Mesendoderm (in vitro differentiated cells): Measurements from ENCODE around the gene POLR2L.

Experiments used
- DNase-seq: peaks from one replicate; pipeline ENCODE4 v3.0.0; 2013
- H2AK5ac ChIP-seq: 2 replicates; pipeline ENCODE4 v1.6.1; 2013; ENCODE audit warnings: low read length, inconsistent platforms
- H2BK120ac ChIP-seq: 2 replicates; pipeline ENCODE4 v1.6.1; 2013; ENCODE audit warnings: low read depth, mild to moderate bottlenecking, low read length, moderate library complexity, mixed read lengths
- H2BK15ac ChIP-seq: replicated peaks from 2 replicates; pipeline ENCODE4 v1.6.1; 2013; ENCODE audit warnings: low read depth, mild to moderate bottlenecking, moderate library complexity
- H2BK5ac ChIP-seq: 2 replicates; pipeline ENCODE4 v1.6.1; 2013; ENCODE audit warnings: low read length, inconsistent platforms
- H3K18ac ChIP-seq: 2 replicates; pipeline ENCODE4 v1.6.1; 2013; ENCODE audit warnings: mild to moderate bottlenecking, low read length, mixed read lengths
- H3K23ac ChIP-seq: one replicate; pipeline ENCODE4 v1.6.1; 2013; ENCODE audit warnings: low read length
- H3K27ac ChIP-seq: 2 replicates; pipeline ENCODE4 v1.5.1; 2013; ENCODE audit warnings: low read depth, mild to moderate bottlenecking, inconsistent platforms, low read length, moderate library complexity
- H3K27me3 ChIP-seq: 2 replicates; pipeline ENCODE4 v1.6.1; 2013; ENCODE audit warnings: low read length, control low read depth, mild to moderate bottlenecking, inconsistent platforms; ENCODE audit not compliant: insufficient read depth, poor library complexity
- H3K36me3 ChIP-seq: 2 replicates; pipeline ENCODE4 v1.6.1; 2013; ENCODE audit warnings: low read length, inconsistent platforms; ENCODE audit not compliant: control insufficient read depth, insufficient read depth
- H3K4ac ChIP-seq: one replicate; pipeline ENCODE4 v1.6.1; 2013; ENCODE audit warnings: low read depth, mild to moderate bottlenecking, low read length, moderate library complexity
- H3K4me1 ChIP-seq: 2 replicates; pipeline ENCODE4 v1.6.1; 2013; ENCODE audit warnings: low read depth, low read length, inconsistent platforms; ENCODE audit not compliant: control insufficient read depth
- H3K4me2 ChIP-seq: 2 replicates; pipeline ENCODE4 v1.6.1; 2013; ENCODE audit warnings: low read length
- H3K4me3 ChIP-seq: 2 replicates; pipeline ENCODE4 v1.5.1; 2013; ENCODE audit warnings: mild to moderate bottlenecking, low read length
- H3K56ac ChIP-seq: one replicate; pipeline ENCODE4 v1.6.1; 2013; ENCODE audit warnings: low read length
- H3K79me1 ChIP-seq: 2 replicates; pipeline ENCODE4 v1.6.1; 2013; ENCODE audit warnings: low read length, inconsistent platforms
- H3K79me2 ChIP-seq: 2 replicates; pipeline ENCODE4 v1.6.1; 2013; ENCODE audit warnings: mild to moderate bottlenecking, low read length; ENCODE audit not compliant: control insufficient read depth, insufficient read depth
- H3K9ac ChIP-seq: 2 replicates; pipeline ENCODE4 v1.6.1; 2013; ENCODE audit warnings: low read length, inconsistent platforms
- H4K5ac ChIP-seq: one replicate; pipeline ENCODE4 v1.6.1; 2013; ENCODE audit warnings: low read length
- H4K8ac ChIP-seq: one replicate; pipeline ENCODE4 v1.6.1; 2013; ENCODE audit warnings: low read depth, mild to moderate bottlenecking, control low read depth, low read length, moderate library complexity
- WGBS: extraction: QIAGEN DNeasy Blood & Tissue Kit; methylation state at CpG from one replicate; pipeline ENCODE4 v1.1.7; 2013; ENCODE audit warnings: low lambda C conversion rate, missing lambda C conversion rate; ENCODE audit not compliant: insufficient coverage; ENCODE audit errors: extremely low coverage; 5-methylcytosine and 5-hydroxymethylcytosine counted together

The POLR2L gene

GRCh38 chr11:887589-887988 lies 45.3 kb upstream of the POLR2L start:
- H3K27me3 ChIP-seq, result no peaks in the 10 kb centered on the region
- no peak overlapping the region for H3K4me3 ChIP-seq
- H3K79me2 ChIP-seq, result no peaks in the 10 kb centered on the region
- H3K4me2 ChIP-seq, result no peak overlapping the region
- no peak for DNase-seq
- H4K5ac ChIP-seq, result no peak overlapping the region
- no peak overlapping the region for H2AK5ac ChIP-seq
- no peak overlapping the region for H3K9ac ChIP-seq
- no peak overlapping the region for H3K56ac ChIP-seq
- no peaks in the 10 kb centered on the region for H3K4me1 ChIP-seq
- H2BK120ac ChIP-seq, result no peak overlapping the region
- H2BK15ac ChIP-seq, result no peak overlapping the region
- no peak overlapping the region for H3K27ac ChIP-seq
- H3K23ac ChIP-seq, result no peak overlapping the region
- no peak overlapping the region for H2BK5ac ChIP-seq
- H3K79me1 ChIP-seq, result no peaks in the 10 kb centered on the region
- H3K36me3 ChIP-seq, result peaks cover 2% of the 10 kb centered on the region
- H3K18ac ChIP-seq, result no peak overlapping the region
- H4K8ac ChIP-seq, result no peak overlapping the region
- H3K4ac ChIP-seq, result no peak overlapping the region
- WGBS, result no CpG with 5 or more reads among the region's 14 CpGs

- Histone ChIP-seq H3K4me1 (no peaks in the 10 kb centered on the region), H2BK5ac (no peak overlapping the region), H2BK15ac (no peak overlapping the region), H3K4me3 (no peak overlapping the region), H3K36me3 (peaks cover 2% of the 10 kb centered on the region), H3K56ac (no peak overlapping the region), H3K79me1 (no peaks in the 10 kb centered on the region), H3K79me2 (no peaks in the 10 kb centered on the region), H3K18ac (no peak overlapping the region), H3K27me3 (no peaks in the 10 kb centered on the region), H3K23ac (no peak overlapping the region), H2AK5ac (no peak overlapping the region), H2BK120ac (no peak overlapping the region), H4K5ac (no peak overlapping the region), H3K9ac (no peak overlapping the region), H3K4ac (no peak overlapping the region), H4K8ac (no peak overlapping the region), H3K4me2 (no peak overlapping the region), H3K27ac (no peak overlapping the region)
- no CpG with 5 or more reads among the region's 17 CpGs for WGBS
- no peak for DNase-seq
Measured at GRCh38 chr11:886568-886967, 44.2 kb upstream of the POLR2L start.

GRCh38 chr11:884578-885070 lies 42.3 kb upstream of the POLR2L start:
- no peak overlapping the region for H4K8ac ChIP-seq
- H3K56ac ChIP-seq, result no peak overlapping the region
- H3K23ac ChIP-seq, result no peak overlapping the region
- H2BK15ac ChIP-seq, result no peak overlapping the region
- no peak overlapping the region for H3K4me3 ChIP-seq
- no peak overlapping the region for H2AK5ac ChIP-seq
- DNase-seq, result no peak
- no peak overlapping the region for H3K27ac ChIP-seq
- WGBS, result no CpG with 5 or more reads among the region's 16 CpGs
- H2BK120ac ChIP-seq, result no peak overlapping the region
- no peaks in the 10 kb centered on the region for H3K27me3 ChIP-seq
- H3K79me1 ChIP-seq, result no peaks in the 10 kb centered on the region
- peaks cover 4% of the 10 kb centered on the region for H3K36me3 ChIP-seq
- H2BK5ac ChIP-seq, result no peak overlapping the region
- no peak overlapping the region for H3K18ac ChIP-seq
- H3K4me1 ChIP-seq, result no peaks in the 10 kb centered on the region
- H3K4me2 ChIP-seq, result no peak overlapping the region
- H3K4ac ChIP-seq, result no peak overlapping the region
- no peaks in the 10 kb centered on the region for H3K79me2 ChIP-seq
- no peak overlapping the region for H3K9ac ChIP-seq
- H4K5ac ChIP-seq, result no peak overlapping the region

GRCh38 chr11:883527-883926 lies 41.2 kb upstream of the POLR2L start:
- WGBS, result no CpG with 5 or more reads among the region's 10 CpGs
- no peak overlapping the region for H3K18ac ChIP-seq

GRCh38 chr11:882596-882995 lies 40.3 kb upstream of the POLR2L start:
- no peak overlapping the region for H3K4ac ChIP-seq
- no peak overlapping the region for H3K4me2 ChIP-seq
- no peak overlapping the region for H2BK15ac ChIP-seq
- H3K79me2 ChIP-seq, result no peaks in the 10 kb centered on the region
- H2BK120ac ChIP-seq, result no peak overlapping the region
- peaks cover 6% of the 10 kb centered on the region for H3K36me3 ChIP-seq
- no peak overlapping the region for H2AK5ac ChIP-seq
- H3K23ac ChIP-seq, result no peak overlapping the region
- no peak for DNase-seq
- no peak overlapping the region for H3K9ac ChIP-seq
- no peak overlapping the region for H4K8ac ChIP-seq
- no peak overlapping the region for H3K18ac ChIP-seq
- no peaks in the 10 kb centered on the region for H3K79me1 ChIP-seq
- H3K4me3 ChIP-seq, result no peak overlapping the region
- H3K4me1 ChIP-seq, result no peaks in the 10 kb centered on the region
- no CpG with 5 or more reads among the region's 14 CpGs for WGBS
- H3K27me3 ChIP-seq, result no peaks in the 10 kb centered on the region
- no peak overlapping the region for H4K5ac ChIP-seq
- H3K56ac ChIP-seq, result no peak overlapping the region
- H3K27ac ChIP-seq, result no peak overlapping the region
- no peak overlapping the region for H2BK5ac ChIP-seq

More at GRCh38 chr11:883527-883926, 41.2 kb upstream of the POLR2L start:
- Histone ChIP-seq H3K27ac (no peak overlapping the region), H4K8ac (no peak overlapping the region), H3K79me2 (no peaks in the 10 kb centered on the region), H2AK5ac (no peak overlapping the region), H3K9ac (no peak overlapping the region), H3K36me3 (peaks cover 8% of the 10 kb centered on the region), H4K5ac (no peak overlapping the region), H2BK15ac (no peak overlapping the region), H3K23ac (no peak overlapping the region), H3K56ac (no peak overlapping the region), H3K4me3 (no peak overlapping the region), H3K4me2 (no peak overlapping the region), H3K79me1 (no peaks in the 10 kb centered on the region), H2BK5ac (no peak overlapping the region), H3K27me3 (no peaks in the 10 kb centered on the region), H2BK120ac (no peak overlapping the region), H3K4ac (no peak overlapping the region), H3K4me1 (no peaks in the 10 kb centered on the region)
- DNase-seq, result no peak

- Histone ChIP-seq H3K18ac (no peak overlapping the region), H4K8ac (no peak overlapping the region), H3K36me3 (peaks cover 6% of the 10 kb centered on the region), H3K79me2 (no peaks in the 10 kb centered on the region), H3K27me3 (no peaks in the 10 kb centered on the region), H2BK5ac (no peak overlapping the region), H2BK120ac (no peak overlapping the region), H3K4me2 (no peak overlapping the region), H2BK15ac (no peak overlapping the region), H3K9ac (no peak overlapping the region), H3K4ac (no peak overlapping the region), H4K5ac (no peak overlapping the region), H2AK5ac (no peak overlapping the region), H3K4me1 (no peaks in the 10 kb centered on the region), H3K23ac (no peak overlapping the region), H3K56ac (no peak overlapping the region), H3K79me1 (no peaks in the 10 kb centered on the region), H3K27ac (no peak overlapping the region), H3K4me3 (no peak overlapping the region)
- WGBS, result no CpG with 5 or more reads among the region's 14 CpGs
- DNase-seq, result no peak
Measured at GRCh38 chr11:880447-880846, 38.1 kb upstream of the POLR2L start.
